Esophagus (tissue), 2 donors: ENCODE measurements around the gene SCN1A. TPM values are rescaled to one million over a fixed set of nuclear protein-coding genes. Genes with fewer than 3 reads are reported as not detected.
"Not testable (repeated sequence)": the region's sequence is repeated elsewhere in the genome, so short reads cannot be mapped to it uniquely, and the experiment has no call there.

Experiments used
- H3K27ac ChIP-seq, 2 donors: one replicate each; pipeline ENCODE4 v1.5.1; 2013; ENCODE audit warnings: low read depth in 2 of 2, mild to moderate bottlenecking in 2 of 2, inconsistent platforms in 1 of 2, low read length in 1 of 2, moderate library complexity in 1 of 2
- H3K27me3 ChIP-seq, 2 donors: one replicate each; pipeline ENCODE4 v1.6.1; 2013; ENCODE audit warnings: low read length in 2 of 2, control low read depth in 1 of 2, mild to moderate bottlenecking in 1 of 2; ENCODE audit not compliant: insufficient read depth in 2 of 2, control insufficient read depth in 1 of 2
- H3K36me3 ChIP-seq, 2 donors: one replicate each; pipeline ENCODE4 v1.6.1; 2013; ENCODE audit warnings: low read length in 1 of 2; ENCODE audit not compliant: control insufficient read depth in 2 of 2, insufficient read depth in 2 of 2
- H3K4me1 ChIP-seq, 2 donors: one replicate each; pipeline ENCODE4 v1.6.1; 2013; ENCODE audit warnings: low read length in 1 of 2; ENCODE audit not compliant: control insufficient read depth in 2 of 2, insufficient read depth in 2 of 2
- H3K4me3 ChIP-seq, 2 donors: one replicate each; pipeline ENCODE4 v1.5.1; 2013; ENCODE audit warnings: low read length in 2 of 2, mild to moderate bottlenecking in 2 of 2, low read depth in 1 of 2, moderate library complexity in 1 of 2
- H3K9me3 ChIP-seq, 2 donors: one replicate each; pipeline ENCODE4 v1.6.1; 2013; ENCODE audit warnings: mild to moderate bottlenecking in 2 of 2, low read depth in 1 of 2, low read length in 1 of 2, moderate library complexity in 1 of 2; ENCODE audit not compliant: control insufficient read depth in 2 of 2, insufficient read depth in 1 of 2
- WGBS, 2 donors: extraction: QIAGEN DNeasy Blood & Tissue Kit; methylation state at CpG; one replicate each; pipeline ENCODE4 v1.1.7; 2013; 5-methylcytosine and 5-hydroxymethylcytosine counted together
- polyA plus RNA-seq, 2 donors: library from polyadenylated mRNA; stranded (reverse); fragments of 200-250 nt; gene quantifications; one replicate each; pipeline ENCODE4 v1.2.3, GENCODE V29; 2013
- donor health status: healthy with polysubstance abuse.
- donor health status: Bipolar disorder and iron deficiency.

SCN1A gene
- polyA plus RNA-seq, 2 donors: not detected

DNA sequence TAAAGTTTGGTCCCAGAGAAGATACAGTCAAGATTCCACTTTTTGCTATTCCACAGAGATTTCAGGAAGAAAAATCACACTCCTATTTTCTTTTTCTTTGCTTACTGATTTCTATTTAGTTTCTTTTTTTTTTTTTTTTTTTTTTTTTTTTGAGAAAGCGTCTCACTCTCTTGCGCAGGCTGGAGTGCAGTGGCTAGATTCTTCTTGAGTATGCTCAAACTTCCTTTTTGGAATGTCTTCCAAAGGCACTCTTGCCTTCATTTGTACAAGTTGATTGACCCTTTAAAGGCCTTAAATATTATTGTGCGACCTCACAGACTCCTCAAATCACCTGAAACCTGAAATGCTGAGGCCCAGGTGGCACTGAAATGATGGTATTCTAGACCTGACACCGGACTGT is 9.6 kb downstream of the SCN1A start:
- H3K36me3 ChIP-seq: no peaks in the 10 kb centered on the region
- no peaks in the 10 kb centered on the region for H3K27me3 ChIP-seq
- H3K4me1 ChIP-seq: no peaks in the 10 kb centered on the region
- H3K4me3 ChIP-seq: no peak overlapping the region
- WGBS, 2 donors: 88 to 95% methylated on average over 4 of the region's 4 CpGs
- no peak overlapping the region for H3K27ac ChIP-seq
- H3K9me3 ChIP-seq: no peaks in the 10 kb centered on the region

DNA sequence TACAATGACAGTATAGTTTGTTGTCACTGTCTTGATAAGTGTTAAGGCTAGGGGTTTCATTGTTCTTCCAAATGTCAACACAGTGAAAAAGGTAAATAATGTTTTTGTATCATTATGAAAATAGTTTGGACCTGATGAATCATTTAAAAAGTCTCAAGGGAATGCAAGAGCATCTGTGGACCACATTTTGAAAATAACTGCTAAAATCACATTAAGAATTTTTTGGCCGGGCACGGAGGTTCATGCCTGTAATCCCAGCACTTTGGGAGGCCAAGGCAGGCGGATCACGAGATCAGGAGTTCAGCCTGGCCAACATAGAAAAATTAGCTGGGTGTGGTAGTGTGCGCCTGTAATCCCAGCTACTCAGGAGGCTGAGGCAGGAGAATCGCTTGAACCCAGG is 10.3 kb downstream of the SCN1A start:
- Histone ChIP-seq H3K4me3 (no peak overlapping the region), H3K27ac (no peak overlapping the region), H3K27me3 (no peaks in the 10 kb centered on the region), H3K4me1 (no peaks in the 10 kb centered on the region), H3K9me3 (no peaks in the 10 kb centered on the region), H3K36me3 (no peaks in the 10 kb centered on the region)
- WGBS, 2 donors: 84 to 88% methylated on average over 6 of the region's 6 CpGs

DNA sequence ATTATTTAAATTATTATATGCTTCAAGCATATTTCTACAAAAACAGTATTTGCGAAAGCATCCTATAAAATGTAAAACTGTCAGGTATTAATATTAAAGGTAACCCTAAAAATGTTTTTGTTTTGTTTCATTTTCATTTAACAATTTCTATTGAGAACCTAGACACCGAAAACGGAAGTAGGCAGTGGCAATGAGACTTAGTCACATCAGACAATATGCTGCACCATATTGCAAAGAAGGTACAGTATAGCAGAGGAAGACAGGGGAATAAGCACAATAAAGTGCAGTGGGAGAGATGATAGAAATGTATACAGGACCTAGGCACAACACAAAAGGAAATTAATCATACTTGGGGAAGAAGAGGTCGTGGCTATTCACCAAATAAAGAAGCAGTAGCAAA is 12.2 kb downstream of the SCN1A start:
- 76 to 82% methylated on average over 4 of the region's 4 CpGs for WGBS, 2 donors
- Histone ChIP-seq H3K27me3 (no peaks in the 10 kb centered on the region), H3K36me3 (no peaks in the 10 kb centered on the region), H3K9me3 (no peaks in the 10 kb centered on the region), H3K4me1 (no peaks in the 10 kb centered on the region), H3K4me3 (no peak overlapping the region), H3K27ac (no peak overlapping the region)

DNA sequence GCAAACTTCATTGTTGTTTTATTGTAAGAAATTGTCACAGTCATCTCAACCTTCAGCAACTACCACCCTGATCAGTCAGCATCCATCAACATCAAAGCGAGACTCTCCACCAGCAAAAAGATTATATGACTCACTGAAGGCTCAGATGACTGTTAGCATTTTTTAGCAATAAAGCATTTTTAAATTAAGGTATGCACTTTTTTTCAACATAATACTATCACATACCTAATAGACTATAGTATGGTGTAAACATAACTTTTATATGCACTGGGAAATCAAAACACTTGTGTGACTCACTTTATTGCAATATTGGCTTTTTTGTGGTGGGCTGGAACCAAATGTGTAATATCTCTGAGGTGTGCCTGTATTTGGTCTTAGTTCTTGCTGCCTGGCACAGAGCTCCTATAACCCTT is 15.6 kb downstream of the SCN1A start:
- Histone ChIP-seq H3K4me3 (no peak overlapping the region), H3K9me3 (no peaks in the 10 kb centered on the region), H3K4me1 (no peaks in the 10 kb centered on the region), H3K27ac (no peak overlapping the region), H3K27me3 (no peaks in the 10 kb centered on the region), H3K36me3 (no peaks in the 10 kb centered on the region)
- 85 to 92% methylated on average over 1 of the region's 1 CpG for WGBS, 2 donors

DNA sequence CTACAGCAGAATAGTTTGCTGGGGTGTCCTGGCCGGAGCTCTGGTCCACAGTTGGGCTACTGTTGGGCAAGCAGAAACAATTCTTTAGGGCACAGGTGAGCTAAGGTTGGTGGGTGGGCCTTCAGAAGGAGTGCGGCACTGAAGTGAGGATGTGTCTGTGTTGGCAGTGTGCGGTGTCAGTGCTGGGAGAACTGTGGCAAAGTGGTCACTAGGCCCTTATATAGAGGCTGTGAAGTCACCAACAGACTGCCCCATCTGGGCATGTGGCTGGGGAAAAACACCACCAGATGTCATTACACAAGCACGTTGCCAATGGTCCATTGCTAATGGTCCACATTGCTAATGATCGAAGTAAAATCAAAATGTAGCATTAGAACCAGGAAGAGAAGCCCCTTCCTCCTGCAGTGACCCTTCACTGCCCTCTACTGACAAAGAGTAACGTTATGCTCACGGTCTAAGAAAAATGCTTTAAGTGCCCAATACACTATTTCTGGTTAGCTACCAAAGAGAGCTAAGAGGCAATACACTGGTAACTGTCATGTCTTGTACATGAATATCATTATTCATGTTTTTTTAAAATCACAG is 21.3 kb downstream of the SCN1A start:
- Histone ChIP-seq H3K9me3 (no peaks in the 10 kb centered on the region), H3K27ac (no peak overlapping the region), H3K4me1 (no peaks in the 10 kb centered on the region), H3K4me3 (no peak overlapping the region), H3K27me3 (no peaks in the 10 kb centered on the region), H3K36me3 (no peaks in the 10 kb centered on the region)
- WGBS, 2 donors: 62 to 66% methylated on average over 7 of the region's 7 CpGs

DNA sequence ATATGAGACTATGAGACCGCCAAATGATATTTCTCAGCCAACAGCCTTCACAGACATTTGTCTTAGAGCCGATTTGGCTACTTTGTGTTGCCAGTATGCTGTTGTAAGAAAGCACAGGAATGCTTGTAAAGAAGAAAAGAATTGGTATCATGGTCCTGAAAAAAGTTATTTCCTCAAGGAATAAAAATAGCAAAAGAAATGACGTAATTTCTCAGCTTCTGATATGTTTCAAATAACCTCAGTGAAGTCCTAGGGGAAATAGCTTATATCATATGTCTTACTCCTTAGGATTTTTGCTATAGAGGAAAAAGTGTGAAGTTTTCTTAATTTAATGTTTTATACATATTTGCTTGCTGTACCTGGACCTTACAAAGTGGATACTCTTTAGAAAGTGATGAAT is 23.0 kb downstream of the SCN1A start:
- WGBS, 2 donors: 71 to 74% methylated on average over 3 of the region's 3 CpGs
- no peaks in the 10 kb centered on the region for H3K9me3 ChIP-seq
- no peak overlapping the region for H3K27ac ChIP-seq
- H3K4me3 ChIP-seq: no peak overlapping the region
- no peaks in the 10 kb centered on the region for H3K36me3 ChIP-seq
- no peaks in the 10 kb centered on the region for H3K27me3 ChIP-seq
- H3K4me1 ChIP-seq: no peaks in the 10 kb centered on the region

DNA sequence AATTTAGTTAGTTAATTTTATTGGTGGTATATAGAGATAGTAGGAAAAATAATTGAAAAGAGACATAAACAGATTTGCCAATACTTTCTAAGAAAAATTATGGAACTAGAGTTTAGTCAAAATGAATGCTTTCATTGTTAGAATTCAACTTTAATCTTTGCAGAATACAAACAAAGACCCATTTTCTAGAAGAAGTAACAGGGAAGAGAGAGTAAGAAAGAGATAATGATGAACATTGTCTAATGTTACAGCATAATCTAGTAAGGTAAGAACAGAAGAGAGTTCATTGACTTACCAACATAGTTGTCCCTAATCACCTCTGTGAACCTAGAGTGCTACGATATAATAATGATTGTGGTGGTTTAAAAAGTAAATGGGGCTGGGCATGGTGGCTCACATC is 23.7 kb downstream of the SCN1A start:
- no peaks in the 10 kb centered on the region for H3K4me1 ChIP-seq
- H3K9me3 ChIP-seq: no peaks in the 10 kb centered on the region
- H3K27me3 ChIP-seq: no peaks in the 10 kb centered on the region
- no peak overlapping the region for H3K27ac ChIP-seq
- 88 to 93% methylated on average over 1 of the region's 1 CpG for WGBS, 2 donors
- no peak overlapping the region for H3K4me3 ChIP-seq
- no peaks in the 10 kb centered on the region for H3K36me3 ChIP-seq

DNA sequence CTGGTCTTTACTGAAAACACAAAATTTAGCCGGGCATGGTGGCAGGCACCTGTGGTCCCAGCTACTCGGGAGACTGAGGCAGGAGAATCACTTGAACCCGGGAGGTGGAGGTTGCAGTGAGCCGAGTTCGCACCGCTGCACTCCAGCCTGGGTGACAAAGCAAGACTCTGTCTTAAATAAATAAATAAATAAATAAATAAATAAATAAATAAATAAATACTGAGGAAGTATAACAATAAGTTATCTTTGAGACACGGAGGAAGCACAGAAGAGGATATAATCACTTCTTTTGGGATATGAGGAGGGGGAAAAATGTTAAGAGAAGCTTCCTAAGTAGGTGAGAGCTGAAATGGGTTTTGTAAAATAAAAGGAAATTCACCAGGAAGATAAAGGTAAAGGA is 24.5 kb downstream of the SCN1A start:
- not testable (repeated sequence) for H3K27ac ChIP-seq, H3K36me3 ChIP-seq
- 85 to 95% methylated on average over 7 of the region's 7 CpGs for WGBS, 2 donors

DNA sequence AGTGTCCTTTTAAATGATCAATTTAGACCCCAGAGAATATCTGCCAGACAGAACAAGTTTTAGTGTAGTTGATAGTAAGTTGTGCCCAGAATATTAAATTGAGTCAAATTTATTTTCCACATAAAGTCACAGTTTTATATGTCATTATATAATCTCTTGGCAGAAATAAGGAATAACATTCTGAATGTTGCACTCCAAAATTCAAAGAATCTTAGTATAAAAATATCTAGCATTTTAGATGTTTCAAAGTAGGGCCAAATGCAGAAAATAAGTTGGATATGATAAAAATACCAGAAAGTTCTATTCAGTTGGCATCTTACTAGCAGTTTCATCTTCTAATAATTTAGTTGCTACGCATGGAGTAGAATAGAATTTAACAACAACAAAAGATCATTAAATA is 33.5 kb downstream of the SCN1A start:
- Histone ChIP-seq H3K27me3 (no peaks in the 10 kb centered on the region), H3K27ac (no peak overlapping the region), H3K36me3 (no peaks in the 10 kb centered on the region), H3K9me3 (no peaks in the 10 kb centered on the region), H3K4me1 (no peaks in the 10 kb centered on the region), H3K4me3 (no peak overlapping the region)
- 79 to 87% methylated on average over 1 of the region's 1 CpG for WGBS, 2 donors

More for the DNA sequence above, 24.5 kb downstream of the SCN1A start:
- H3K9me3 ChIP-seq, H3K4me3 ChIP-seq, H3K4me1 ChIP-seq, H3K27me3 ChIP-seq: not testable (repeated sequence)

DNA sequence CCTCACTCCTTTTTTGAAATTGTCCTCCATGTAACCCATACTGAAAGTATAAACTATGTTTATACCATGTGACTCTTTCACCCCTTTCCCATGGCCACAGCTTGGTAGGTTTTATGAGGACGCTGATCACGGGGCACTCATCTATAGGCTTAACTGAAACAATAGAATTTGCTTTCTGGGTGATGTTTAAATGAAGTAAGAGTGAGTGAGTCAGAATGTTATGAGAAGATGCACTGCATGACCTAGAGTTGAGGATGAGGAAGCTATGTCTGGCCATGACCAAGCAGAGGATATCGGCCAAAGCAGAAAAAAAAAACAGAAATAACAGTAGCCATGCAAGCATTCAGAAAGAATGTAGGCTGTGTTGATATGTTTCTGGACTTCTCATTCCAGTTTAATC is 34.9 kb downstream of the SCN1A start:
- H3K4me3 ChIP-seq: no peak overlapping the region
- H3K4me1 ChIP-seq: no peaks in the 10 kb centered on the region
- H3K27me3 ChIP-seq: no peaks in the 10 kb centered on the region
- H3K9me3 ChIP-seq: no peaks in the 10 kb centered on the region
- no peak overlapping the region for H3K27ac ChIP-seq
- WGBS, 2 donors: 79 to 85% methylated on average over 3 of the region's 3 CpGs
- H3K36me3 ChIP-seq: no peaks in the 10 kb centered on the region
